Activated T-cell treated with anti-CD3 and anti-CD28 coated beads, Interleukin-2, amount 50 U/mL, for 72 hours (primary cell): ENCODE measurements around the gene HCN2. TPM values are rescaled to one million over a fixed set of nuclear protein-coding genes. Genes with fewer than 3 reads are reported as not detected.

Experiments
- ATAC-seq, 2 donors: fragments of 150-1000 bp; cut with Tn5 transposase; replicated peaks in 1 of 2; 2 replicates each; pipeline ENCODE4 v1.10.0; 2021; ENCODE audit warnings: moderate library complexity in 2 of 2, mild to moderate bottlenecking in 1 of 2
- DNase-seq, 2 donors: peaks; one replicate each; pipeline ENCODE4 v3.0.0; 2021 to 2022; ENCODE audit warnings: mixed read lengths in 1 of 2
- H3K27ac Mint-ChIP-seq: one replicate; pipeline ENCODE4 v1.8.0; 2022; ENCODE audit warnings: mild to moderate bottlenecking, moderate library complexity, mixed read lengths
- H3K27me3 Mint-ChIP-seq: one replicate; pipeline ENCODE4 v1.8.0; 2022; ENCODE audit warnings: low read depth, mixed read lengths
- H3K36me3 Mint-ChIP-seq, 2 donors: one replicate each; pipeline ENCODE4 v1.8.0; 2022; ENCODE audit warnings: mixed read lengths in 2 of 2, mild to moderate bottlenecking in 1 of 2; ENCODE audit not compliant: insufficient read depth in 2 of 2
- H3K4me1 Mint-ChIP-seq: one replicate; pipeline ENCODE4 v1.8.0; 2022; ENCODE audit warnings: low read depth, mixed read lengths
- H3K4me3 Mint-ChIP-seq, 2 donors: one replicate each; pipeline ENCODE4 v1.8.0; 2022; ENCODE audit warnings: mild to moderate bottlenecking in 2 of 2, mixed read lengths in 2 of 2, moderate library complexity in 2 of 2
- H3K9me3 Mint-ChIP-seq, 2 donors: one replicate each; pipeline ENCODE4 v1.8.0; 2022; ENCODE audit warnings: mixed read lengths in 2 of 2
- total RNA-seq, 2 donors: library from RNA; stranded (reverse); gene quantifications; one replicate each; pipeline ENCODE4 v1.2.3, GENCODE V29; 2022

Gene HCN2
- total RNA-seq, 2 donors from 2014 or later, result 0.81 to 1.1 TPM

- H3K9me3 Mint-ChIP-seq, result no peaks in the 10 kb centered on the region
- no peak overlapping the region for H3K27ac Mint-ChIP-seq
- no peaks in the 10 kb centered on the region for H3K27me3 Mint-ChIP-seq
- H3K36me3 Mint-ChIP-seq, result peaks cover 0 to 8% of the 10 kb centered on the region in 2 donors
- no peak for ATAC-seq
- peaks cover 16% of the 10 kb centered on the region for H3K4me1 Mint-ChIP-seq
- DNase-seq, result no peak
- H3K4me3 Mint-ChIP-seq, result no peak overlapping the region
Measured at GRCh38 chr19:651114-651818, 61.6 kb downstream of the HCN2 start.

- H3K27ac Mint-ChIP-seq, result no peak overlapping the region
- peaks cover 19% of the 10 kb centered on the region for H3K4me1 Mint-ChIP-seq
- H3K9me3 Mint-ChIP-seq, result no peaks in the 10 kb centered on the region
- ATAC-seq (no peak), DNase-seq (no peak)
- H3K36me3 Mint-ChIP-seq, result peaks cover 0 to 6% of the 10 kb centered on the region in 2 donors
- no peak overlapping the region for H3K4me3 Mint-ChIP-seq
- H3K27me3 Mint-ChIP-seq, result no peaks in the 10 kb centered on the region
Measured at GRCh38 chr19:651991-652390, 62.3 kb downstream of the HCN2 start.

- no peaks in the 10 kb centered on the region for H3K9me3 Mint-ChIP-seq
- peaks cover 22% of the 10 kb centered on the region for H3K4me1 Mint-ChIP-seq
- H3K4me3 Mint-ChIP-seq, result no peak overlapping the region
- ATAC-seq, result no peak
- no peak for DNase-seq
- no peak overlapping the region for H3K27ac Mint-ChIP-seq
- no peaks in the 10 kb centered on the region for H3K27me3 Mint-ChIP-seq
- peaks cover 0 to 8% of the 10 kb centered on the region in 2 donors for H3K36me3 Mint-ChIP-seq
Measured at GRCh38 chr19:652467-653389, 63.0 kb downstream of the HCN2 start.

GRCh38 chr19:653425-653824 is 63.7 kb downstream of the HCN2 start:
- ATAC-seq (no peak), DNase-seq (no peak)
- Mint-ChIP-seq H3K4me1 (peaks cover 24% of the 10 kb centered on the region), H3K36me3 (peaks cover 0 to 8% of the 10 kb centered on the region in 2 donors), H3K27ac (no peak overlapping the region), H3K27me3 (no peaks in the 10 kb centered on the region), H3K4me3 (no peak overlapping the region), H3K9me3 (no peaks in the 10 kb centered on the region)

- Mint-ChIP-seq H3K4me1 (peaks cover 38% of the 10 kb centered on the region), H3K27ac (no peak overlapping the region), H3K27me3 (no peaks in the 10 kb centered on the region), H3K9me3 (no peaks in the 10 kb centered on the region), H3K36me3 (peaks cover 0 to 11% of the 10 kb centered on the region in 2 donors), H3K4me3 (no peak overlapping the region)
- ATAC-seq, result no peak
- DNase-seq, result no peak
Measured at GRCh38 chr19:655691-656090, 66.0 kb downstream of the HCN2 start.

- H3K9me3 Mint-ChIP-seq, result no peaks in the 10 kb centered on the region
- H3K36me3 Mint-ChIP-seq, result peaks cover 0 to 12% of the 10 kb centered on the region in 2 donors
- no peak for ATAC-seq
- no peak for DNase-seq
- no peaks in the 10 kb centered on the region for H3K27me3 Mint-ChIP-seq
- H3K4me1 Mint-ChIP-seq, result peaks cover 47% of the 10 kb centered on the region
- H3K27ac Mint-ChIP-seq, result no peak overlapping the region
- no peak overlapping the region for H3K4me3 Mint-ChIP-seq
Measured at GRCh38 chr19:656751-657559, 67.3 kb downstream of the HCN2 start.

- no peak for ATAC-seq
- Mint-ChIP-seq H3K4me1 (peaks cover 47% of the 10 kb centered on the region), H3K4me3 (no peak overlapping the region), H3K9me3 (no peaks in the 10 kb centered on the region), H3K36me3 (peaks cover 0 to 14% of the 10 kb centered on the region in 2 donors), H3K27ac (no peak overlapping the region), H3K27me3 (no peaks in the 10 kb centered on the region)
- DNase-seq, result no peak
Measured at GRCh38 chr19:657611-658010, 67.9 kb downstream of the HCN2 start.

GRCh38 chr19:658059-658839 is 68.6 kb downstream of the HCN2 start:
- H3K9me3 Mint-ChIP-seq, result no peaks in the 10 kb centered on the region
- H3K4me3 Mint-ChIP-seq, result peak overlapping the region in 1 of 2 donors; percentile 36
- H3K36me3 Mint-ChIP-seq, result peaks cover 0 to 12% of the 10 kb centered on the region in 2 donors
- no peak overlapping the region for H3K27ac Mint-ChIP-seq
- peaks cover 47% of the 10 kb centered on the region for H3K4me1 Mint-ChIP-seq
- no peak for DNase-seq
- ATAC-seq, result no peak
- H3K27me3 Mint-ChIP-seq, result no peaks in the 10 kb centered on the region

- no peak for DNase-seq
- H3K36me3 Mint-ChIP-seq, result peaks cover 0 to 12% of the 10 kb centered on the region in 2 donors
- ATAC-seq, result peak in 1 of 2 donors; percentile 8
- peaks cover 56% of the 10 kb centered on the region for H3K4me1 Mint-ChIP-seq
- no peaks in the 10 kb centered on the region for H3K9me3 Mint-ChIP-seq
- H3K4me3 Mint-ChIP-seq, result peak overlapping the region; percentile 97 to 98
- H3K27me3 Mint-ChIP-seq, result no peaks in the 10 kb centered on the region
- peak overlapping the region; percentile 89 for H3K27ac Mint-ChIP-seq
Measured at GRCh38 chr19:658916-659839, 69.5 kb downstream of the HCN2 start.

- no peaks in the 10 kb centered on the region for H3K27me3 Mint-ChIP-seq
- H3K36me3 Mint-ChIP-seq, result peaks cover 0 to 10% of the 10 kb centered on the region in 2 donors
- peak overlapping the region; percentile 97 to 98 for H3K4me3 Mint-ChIP-seq
- peak in 1 of 2 donors; percentile 15 for DNase-seq
- peak in 1 of 2 donors; percentile 1 for ATAC-seq
- peaks cover 55% of the 10 kb centered on the region for H3K4me1 Mint-ChIP-seq
- H3K27ac Mint-ChIP-seq, result peak overlapping the region; percentile 94
- no peaks in the 10 kb centered on the region for H3K9me3 Mint-ChIP-seq
Measured at GRCh38 chr19:660793-661426, 71.2 kb downstream of the HCN2 start.
